CD4-positive, alpha-beta T cell (primary cell): ENCODE data around the gene SLC9A5. TPM values are rescaled to one million over a fixed set of nuclear protein-coding genes. Genes with fewer than 3 reads are reported as not detected.

Experiments
- ATAC-seq: fragments of 200-7000 bp; cut with Tn5 transposase; one replicate; pipeline ENCODE4 v1.10.0; 2022; ENCODE audit warnings: mild to moderate bottlenecking; ENCODE audit not compliant: poor library complexity
- CTCF ChIA-PET: fragments of 350-600 bp; sonication (Branson Sonifier 250); formaldehyde crosslinking; loops from one replicate; lab custom pipeline; 2021; ENCODE audit warnings: antibody characterized with exemption, inconsistent platforms; lab: Charles Lee
- POLR2A ChIA-PET: fragments of 350-600 bp; sonication (Branson Sonifier 250); formaldehyde crosslinking; loops from one replicate; lab custom pipeline; 2021; ENCODE audit warnings: antibody characterized with exemption, inconsistent platforms; lab: Charles Lee
- DNase-seq, 14 experiments: peaks; one replicate each; pipeline ENCODE4 v3.0.0-alpha.2; 2013 to 2020; ENCODE audit warnings: mixed read lengths in 2 of 14
- H3K27ac ChIP-seq, 2 donors: one replicate each; pipeline versions ENCODE4 v1.5.1 to v1.7.0; 2013; ENCODE audit warnings: low read length in 2 of 2, low read depth in 1 of 2, mild to moderate bottlenecking in 1 of 2
- H3K27me3 ChIP-seq, 2 experiments: 1 replicate in 1 of 2; 2 replicates in 1 of 2; pipeline versions ENCODE4 v1.6.1 to v1.7.0; 2013; ENCODE audit warnings: low read length in 2 of 2, control low read depth in 1 of 2, mild to moderate bottlenecking in 1 of 2, moderate library complexity in 1 of 2; ENCODE audit not compliant: insufficient read depth in 2 of 2, control insufficient read depth in 1 of 2
- H3K36me3 ChIP-seq: one replicate; pipeline ENCODE4 v1.6.1; 2013; ENCODE audit warnings: low read length, control low read depth; ENCODE audit not compliant: insufficient read depth
- H3K4me1 ChIP-seq: one replicate; pipeline ENCODE4 v1.6.1; 2013; ENCODE audit warnings: low read length, control low read depth; ENCODE audit not compliant: insufficient read depth
- H3K4me3 ChIP-seq: one replicate; pipeline ENCODE4 v1.5.1; 2013; ENCODE audit warnings: mild to moderate bottlenecking, low read length, moderate library complexity
- H3K9me3 ChIP-seq, 2 experiments: 1 replicate in 1 of 2; 2 replicates in 1 of 2; pipeline versions ENCODE4 v1.6.1 to v1.7.0; 2013; ENCODE audit warnings: low read length in 2 of 2, mild to moderate bottlenecking in 2 of 2, control low read depth in 1 of 2, moderate library complexity in 1 of 2; ENCODE audit not compliant: control insufficient read depth in 1 of 2, insufficient read depth in 1 of 2
- H3K27ac Mint-ChIP-seq: one replicate; pipeline ENCODE4 v1.8.0; 2020; ENCODE audit warnings: mixed read lengths
- H3K27me3 Mint-ChIP-seq: one replicate; pipeline ENCODE4 v1.8.0; 2021; ENCODE audit warnings: mixed read lengths
- H3K36me3 Mint-ChIP-seq: one replicate; pipeline ENCODE4 v1.8.0; 2021; ENCODE audit warnings: low read depth, mixed read lengths
- H3K4me1 Mint-ChIP-seq: one replicate; pipeline ENCODE4 v1.8.0; 2021; ENCODE audit warnings: low read depth, mixed read lengths
- H3K4me3 Mint-ChIP-seq: one replicate; pipeline ENCODE4 v1.8.0; 2020; ENCODE audit warnings: mild to moderate bottlenecking, mixed read lengths
- H3K9me3 Mint-ChIP-seq: one replicate; pipeline ENCODE4 v1.8.0; 2020; ENCODE audit warnings: mixed read lengths
- CTCF ChIP-seq: fragments of 200-600 bp; IDR thresholded peaks from one replicate; pipeline ENCODE4 v1.8.0; 2022; ENCODE audit warnings: antibody characterized with exemption, mild to moderate bottlenecking
- intact Hi-C, 2 experiments: fragments of 100-400 bp; cut with DNase I in 1 of 2; cut with micrococcal nuclease in 1 of 2; formaldehyde crosslinking; loops; one replicate each; pipeline versions ENCODE4 v1.15.1 to v1.9.0; 2023 to 2025; cut with DNase I, micrococcal nuclease
- total RNA-seq, 174 experiments: library from RNA in 2 of 174; stranded (reverse) in 2 of 174; gene quantifications; one replicate each; pipeline ENCODE4 v1.2.3 and lab custom pipeline; 2021 to 2026

SLC9A5 gene
- total RNA-seq, 2 experiments from 2014 or later = 3.1 TPM

DNA sequence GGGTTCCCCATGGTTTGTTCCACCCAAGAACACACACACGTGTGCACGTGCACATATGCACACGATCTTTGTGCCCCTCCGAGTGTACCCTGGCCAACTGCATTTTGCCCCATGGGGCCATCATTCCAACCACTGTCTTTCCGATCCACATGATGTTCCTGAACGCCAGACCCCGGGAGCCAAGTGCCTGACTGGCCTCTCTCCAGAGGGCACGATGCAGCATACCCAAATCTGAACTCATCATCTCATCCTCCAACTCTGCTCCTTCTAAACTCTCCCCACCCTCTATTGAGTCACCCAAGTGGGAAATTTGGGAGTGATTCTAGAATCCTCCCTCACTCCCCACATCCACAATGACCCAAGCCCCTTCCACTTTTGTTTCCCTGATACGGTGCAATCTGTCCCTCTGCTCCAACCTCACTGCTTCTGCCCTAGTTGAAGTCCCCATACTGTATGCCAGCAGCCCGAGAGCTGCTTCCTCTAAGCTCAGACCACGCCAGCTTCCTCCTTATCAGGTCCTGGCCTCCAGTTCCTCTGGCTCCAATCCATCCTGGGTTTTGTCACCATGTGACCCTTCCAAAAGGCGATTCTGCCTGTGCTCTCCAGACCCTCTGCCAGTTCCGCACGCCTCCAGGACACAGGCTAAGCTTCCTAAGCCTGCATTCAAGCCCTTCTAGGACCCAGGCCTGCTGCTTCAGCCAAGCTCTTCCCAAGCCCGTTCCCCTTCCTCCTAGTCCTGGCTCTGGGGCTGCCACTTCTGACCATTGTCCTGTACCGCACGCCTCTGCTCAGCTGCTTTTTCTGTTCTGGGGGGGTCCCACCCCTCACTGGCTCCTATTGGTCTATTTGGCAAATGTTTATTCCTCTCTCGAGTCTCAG, 31.9 kb upstream of the SLC9A5 start:
- no peak for TF ChIP-seq CTCF
- Histone ChIP-seq H3K4me3 (no peak overlapping the region), H3K36me3 (no peaks in the 10 kb centered on the region), H3K27me3 (no peaks in the 10 kb centered on the region), H3K27ac (no peak overlapping the region), H3K9me3 (no peaks in the 10 kb centered on the region), H3K4me1 (no peaks in the 10 kb centered on the region)
- Mint-ChIP-seq H3K9me3 (no peaks in the 10 kb centered on the region), H3K4me1 (no peaks in the 10 kb centered on the region), H3K27me3 (no peaks in the 10 kb centered on the region), H3K27ac (no peak overlapping the region), H3K36me3 (peaks cover 9% of the 10 kb centered on the region), H3K4me3 (no peak overlapping the region)
- ATAC-seq = no peak
- ChIA-PET CTCF (interaction anchor here (0.7 kb wide), 1 partner anchor 19 kb away, joined by 3 read pairs; no protein-coding TSS in a partner anchor), POLR2A (no interaction called here)
- no peak for DNase-seq
- intact Hi-C loops = no loop called here

- ATAC-seq = no peak
- intact Hi-C loops = loop anchor here in 1 of 2 experiments (10.0 kb wide), 1 partner anchor 621 kb away; the partner anchor contains the start of genes CENPT, NUTF2 and THAP11
Observed at GRCh38 chr16:67223992-67224391, 24.8 kb upstream of the SLC9A5 start.

More at GRCh38 chr16:67223992-67224391, 24.8 kb upstream of the SLC9A5 start:
- peak overlapping the region; percentile 39 for H3K4me3 Mint-ChIP-seq
- no peak for TF ChIP-seq CTCF
- Histone ChIP-seq H3K9me3 (no peaks in the 10 kb centered on the region), H3K36me3 (peaks cover 10% of the 10 kb centered on the region), H3K4me3 (no peak overlapping the region), H3K4me1 (peaks cover 55% of the 10 kb centered on the region), H3K27ac (peak overlapping the region; percentile 4 to 61), H3K27me3 (no peaks in the 10 kb centered on the region)
- no peaks in the 10 kb centered on the region for H3K9me3 Mint-ChIP-seq
- peaks cover 54% of the 10 kb centered on the region for H3K4me1 Mint-ChIP-seq
- ChIA-PET CTCF (interaction anchor here (1.2 kb wide), 1 partner anchor 69 kb away, joined by 3 read pairs; no protein-coding TSS in a partner anchor), POLR2A (interaction anchor here (0.6 to 1.3 kb wide), 4 partner anchors 21 to 206 kb away, joined by 3 read pairs; partner anchors contain the start of genes FHOD1 and SLC9A5)
- H3K27me3 Mint-ChIP-seq = no peaks in the 10 kb centered on the region
- DNase-seq = peak in 1 of 14 experiments; percentile 23
- peak overlapping the region; percentile 92 for H3K27ac Mint-ChIP-seq
- peaks cover 26% of the 10 kb centered on the region for H3K36me3 Mint-ChIP-seq
